Activated naive CD8-positive, alpha-beta T cell treated with anti-CD3 and anti-CD28 coated beads, Interleukin-2, amount 10 ng/mL, durations not matched to agents 7 days and 5 days (primary cell): Measurements from ENCODE around the gene NOTUM. TPM values are rescaled to one million over a fixed set of nuclear protein-coding genes. Genes with fewer than 3 reads are reported as not detected.

Experiments used
- ATAC-seq: fragments of 150-1000 bp; cut with Tn5 transposase; one replicate; pipeline ENCODE4 v1.10.0; 2021; ENCODE audit warnings: low read depth, moderate library complexity
- POLR2A ChIA-PET: fragments of 350-600 bp; sonication (Branson Sonifier 250); formaldehyde crosslinking; loops from one replicate; lab custom pipeline; 2021; ENCODE audit warnings: antibody characterized with exemption; lab: Charles Lee
- DNase-seq: peaks from one replicate; pipeline ENCODE4 v3.0.0; 2021
- H3K27ac Mint-ChIP-seq: one replicate; pipeline ENCODE4 v1.8.0; 2022; ENCODE audit warnings: mild to moderate bottlenecking, mixed read lengths
- H3K27me3 Mint-ChIP-seq: one replicate; pipeline ENCODE4 v1.8.0; 2022; ENCODE audit warnings: mild to moderate bottlenecking, moderate library complexity, mixed read lengths
- H3K36me3 Mint-ChIP-seq: one replicate; pipeline ENCODE4 v1.8.0; 2021; ENCODE audit warnings: mild to moderate bottlenecking, mixed read lengths
- H3K4me1 Mint-ChIP-seq: one replicate; pipeline ENCODE4 v1.8.0; 2021; ENCODE audit warnings: mixed read lengths
- H3K4me3 Mint-ChIP-seq: one replicate; pipeline ENCODE4 v1.8.0; 2022; ENCODE audit warnings: mild to moderate bottlenecking, moderate library complexity, mixed read lengths
- H3K9me3 Mint-ChIP-seq: one replicate; pipeline ENCODE4 v1.8.0; 2021; ENCODE audit warnings: mixed read lengths
- total RNA-seq, 2 experiments: library from RNA; stranded (reverse); gene quantifications; one replicate each; pipeline ENCODE4 v1.2.3, GENCODE V29; 2021

The NOTUM gene
- total RNA-seq, 2 experiments from 2014 or later = 0.25 to 0.26 TPM

- peaks cover 10% of the 10 kb centered on the region for H3K4me1 Mint-ChIP-seq
- POLR2A ChIA-PET = interaction anchor here (0.6 kb wide), 1 partner anchor 285 kb away, joined by 4 read pairs; no protein-coding TSS in a partner anchor
- no peaks in the 10 kb centered on the region for H3K36me3 Mint-ChIP-seq
- ATAC-seq = no peak
- H3K9me3 Mint-ChIP-seq = no peaks in the 10 kb centered on the region
- H3K27ac Mint-ChIP-seq = no peak overlapping the region
- H3K4me3 Mint-ChIP-seq = no peak overlapping the region
- no peak for DNase-seq
- peaks cover 7% of the 10 kb centered on the region for H3K27me3 Mint-ChIP-seq
These were observed 21.1 kb downstream of the NOTUM start for GRCh38 chr17:81939881-81940385.

- H3K9me3 Mint-ChIP-seq = no peaks in the 10 kb centered on the region
- H3K36me3 Mint-ChIP-seq = no peaks in the 10 kb centered on the region
- DNase-seq = no peak
- no peak for ATAC-seq
- H3K27ac Mint-ChIP-seq = no peak overlapping the region
- POLR2A ChIA-PET = interaction anchor here (2.5 kb wide), 1 partner anchor 12 kb away, joined by 9 read pairs; the partner anchor contains the start of gene MAFG
- no peak overlapping the region for H3K4me3 Mint-ChIP-seq
- peaks cover 7% of the 10 kb centered on the region for H3K27me3 Mint-ChIP-seq
- H3K4me1 Mint-ChIP-seq = peaks cover 10% of the 10 kb centered on the region
These were observed 21.8 kb downstream of the NOTUM start for GRCh38 chr17:81939218-81939617.

- peak overlapping the region; percentile 42 for H3K27ac Mint-ChIP-seq
- ATAC-seq = no peak
These were observed 25.3 kb downstream of the NOTUM start for GRCh38 chr17:81935709-81936084.

GRCh38 chr17:81934850-81935708, 25.9 kb downstream of the NOTUM start:
- ATAC-seq (no peak), DNase-seq (no peak)
- H3K36me3 Mint-ChIP-seq = no peaks in the 10 kb centered on the region

More at GRCh38 chr17:81935709-81936084, 25.3 kb downstream of the NOTUM start:
- Mint-ChIP-seq H3K36me3 (no peaks in the 10 kb centered on the region), H3K9me3 (no peaks in the 10 kb centered on the region), H3K27me3 (peaks cover 2% of the 10 kb centered on the region), H3K4me3 (peak overlapping the region; percentile 65), H3K4me1 (peaks cover 19% of the 10 kb centered on the region)
- POLR2A ChIA-PET = interaction anchor here (1.5 kb wide), 1 partner anchor 9 kb away, joined by 7 read pairs; no protein-coding TSS in a partner anchor
- no peak for DNase-seq

GRCh38 chr17:81934098-81934757, 26.8 kb downstream of the NOTUM start:
- H3K4me1 Mint-ChIP-seq = peaks cover 19% of the 10 kb centered on the region
- DNase-seq = no peak
- H3K9me3 Mint-ChIP-seq = no peaks in the 10 kb centered on the region
- POLR2A ChIA-PET = interaction anchor here (0.6 kb wide), 1 partner anchor 223 kb away, joined by 5 read pairs; no protein-coding TSS in a partner anchor
- H3K27ac Mint-ChIP-seq = no peak overlapping the region
- no peak overlapping the region for H3K4me3 Mint-ChIP-seq
- no peaks in the 10 kb centered on the region for H3K27me3 Mint-ChIP-seq
- ATAC-seq = no peak
- H3K36me3 Mint-ChIP-seq = no peaks in the 10 kb centered on the region

More at GRCh38 chr17:81934850-81935708, 25.9 kb downstream of the NOTUM start:
- Mint-ChIP-seq H3K27me3 (no peaks in the 10 kb centered on the region), H3K4me1 (peaks cover 19% of the 10 kb centered on the region), H3K9me3 (no peaks in the 10 kb centered on the region), H3K27ac (no peak overlapping the region), H3K4me3 (peak overlapping the region; percentile 65)
- POLR2A ChIA-PET = interaction anchor here (0.6 to 1.5 kb wide), 2 partner anchors 9 to 223 kb away, joined by 5 to 7 read pairs; no protein-coding TSS in a partner anchor

- Mint-ChIP-seq H3K27me3 (no peaks in the 10 kb centered on the region), H3K9me3 (no peaks in the 10 kb centered on the region), H3K4me3 (no peak overlapping the region), H3K4me1 (peaks cover 21% of the 10 kb centered on the region), H3K36me3 (no peaks in the 10 kb centered on the region), H3K27ac (no peak overlapping the region)
- POLR2A ChIA-PET = no interaction called here
- DNase-seq (no peak), ATAC-seq (no peak)
These were observed 27.7 kb downstream of the NOTUM start for GRCh38 chr17:81933178-81933699.

GRCh38 chr17:81932333-81932983, 28.5 kb downstream of the NOTUM start:
- ATAC-seq (no peak), DNase-seq (no peak)
- Mint-ChIP-seq H3K4me1 (peaks cover 15% of the 10 kb centered on the region), H3K27me3 (no peaks in the 10 kb centered on the region), H3K36me3 (no peaks in the 10 kb centered on the region), H3K4me3 (no peak overlapping the region), H3K27ac (no peak overlapping the region), H3K9me3 (no peaks in the 10 kb centered on the region)
- POLR2A ChIA-PET = no interaction called here

GRCh38 chr17:81931557-81932332, 29.2 kb downstream of the NOTUM start:
- H3K4me1 Mint-ChIP-seq = peaks cover 15% of the 10 kb centered on the region
- H3K9me3 Mint-ChIP-seq = no peaks in the 10 kb centered on the region
- POLR2A ChIA-PET = interaction anchor here (1.5 kb wide), 1 partner anchor 61 kb away, joined by 4 read pairs; the partner anchor contains the start of gene ARHGDIA
- H3K4me3 Mint-ChIP-seq = no peak overlapping the region
- H3K36me3 Mint-ChIP-seq = no peaks in the 10 kb centered on the region
- H3K27me3 Mint-ChIP-seq = no peaks in the 10 kb centered on the region
- no peak overlapping the region for H3K27ac Mint-ChIP-seq
- DNase-seq (no peak), ATAC-seq (no peak)

- ATAC-seq (no peak), DNase-seq (no peak)
- POLR2A ChIA-PET = interaction anchor here (1.5 kb wide), 1 partner anchor 61 kb away, joined by 4 read pairs; the partner anchor contains the start of gene ARHGDIA
- no peaks in the 10 kb centered on the region for H3K27me3 Mint-ChIP-seq
- no peak overlapping the region for H3K4me3 Mint-ChIP-seq
- H3K27ac Mint-ChIP-seq = no peak overlapping the region
- H3K36me3 Mint-ChIP-seq = no peaks in the 10 kb centered on the region
- no peaks in the 10 kb centered on the region for H3K9me3 Mint-ChIP-seq
- peaks cover 19% of the 10 kb centered on the region for H3K4me1 Mint-ChIP-seq
These were observed 29.8 kb downstream of the NOTUM start for GRCh38 chr17:81931189-81931556.

- no peak overlapping the region for H3K4me3 Mint-ChIP-seq
- H3K27me3 Mint-ChIP-seq = no peaks in the 10 kb centered on the region
- POLR2A ChIA-PET = interaction anchor here (0.5 to 1.5 kb wide), 3 partner anchors 32 to 200 kb away, joined by 3 to 4 read pairs (median 3); partner anchors contain the start of gene ARHGDIA
- no peaks in the 10 kb centered on the region for H3K9me3 Mint-ChIP-seq
- H3K36me3 Mint-ChIP-seq = no peaks in the 10 kb centered on the region
- H3K27ac Mint-ChIP-seq = no peak overlapping the region
- DNase-seq (no peak), ATAC-seq (no peak)
- peaks cover 19% of the 10 kb centered on the region for H3K4me1 Mint-ChIP-seq
These were observed 30.6 kb downstream of the NOTUM start for GRCh38 chr17:81930142-81931125.
